AG10803 (cell line): ENCODE results near the gene POMP.

Source experiments
- DNase-seq: peaks from one replicate; pipeline ENCODE4 v3.0.0; 2010; ENCODE audit warnings: low read depth
- H3K4me3 ChIP-seq: 2 replicates; pipeline ENCODE4 v1.5.1; 2011; ENCODE audit warnings: mild to moderate bottlenecking, low read length, control low read depth
- CTCF ChIP-seq: conservative IDR thresholded peaks from 2 replicates; pipeline ENCODE4 v1.5.1; 2011; ENCODE audit warnings: mild to moderate bottlenecking, low read length, control low read depth, inconsistent platforms

POMP gene

DNA sequence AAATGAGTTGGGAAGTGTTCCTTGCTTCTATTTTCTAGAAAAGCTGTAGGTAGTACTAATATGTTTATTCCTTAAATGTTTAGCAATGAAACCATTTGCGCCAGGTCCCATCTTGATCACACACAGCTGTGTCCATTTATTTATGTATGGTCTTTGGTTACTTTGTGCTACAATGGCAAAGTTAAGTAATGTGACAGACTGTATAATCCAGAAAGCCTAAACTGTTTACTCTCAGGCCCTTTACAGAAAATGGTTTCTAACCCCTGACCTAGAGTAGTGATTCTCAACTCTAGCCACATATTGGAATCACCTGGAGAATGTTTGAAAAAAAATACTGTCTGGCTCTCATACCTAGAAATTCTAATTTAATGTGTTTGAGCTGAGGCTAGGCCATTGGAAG, 38.5 kb downstream of the POMP start:
- TF ChIP-seq CTCF, result no peak
- DNase-seq, result no peak
- H3K4me3 ChIP-seq, result no peak overlapping the region

DNA sequence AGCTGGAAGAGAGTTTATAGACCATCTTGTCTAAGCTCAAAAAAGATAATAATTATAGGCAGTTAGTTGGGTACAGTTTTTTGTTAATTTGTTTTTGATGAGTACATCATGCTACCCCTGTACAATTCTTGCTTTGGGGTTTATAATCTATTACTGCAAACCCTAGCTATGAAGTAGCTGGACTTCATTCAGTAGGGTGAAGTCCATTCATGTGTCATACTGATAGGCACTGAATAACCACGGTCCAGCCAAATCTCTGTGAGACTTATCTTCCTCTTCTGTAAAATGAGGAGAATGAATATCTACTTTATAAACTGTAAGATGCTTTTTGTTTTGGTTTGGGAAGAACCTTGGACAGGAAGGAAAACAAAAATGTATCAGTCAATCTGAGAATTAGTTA, 40.3 kb downstream of the POMP start:
- DNase-seq, result no peak
- H3K4me3 ChIP-seq, result no peak overlapping the region
- no peak for TF ChIP-seq CTCF

- H3K4me3 ChIP-seq, result no peak overlapping the region
- no peak for TF ChIP-seq CTCF
- no peak for DNase-seq
Observed at GRCh38 chr13:28704282-28704681, 45.4 kb downstream of the POMP start.

DNA sequence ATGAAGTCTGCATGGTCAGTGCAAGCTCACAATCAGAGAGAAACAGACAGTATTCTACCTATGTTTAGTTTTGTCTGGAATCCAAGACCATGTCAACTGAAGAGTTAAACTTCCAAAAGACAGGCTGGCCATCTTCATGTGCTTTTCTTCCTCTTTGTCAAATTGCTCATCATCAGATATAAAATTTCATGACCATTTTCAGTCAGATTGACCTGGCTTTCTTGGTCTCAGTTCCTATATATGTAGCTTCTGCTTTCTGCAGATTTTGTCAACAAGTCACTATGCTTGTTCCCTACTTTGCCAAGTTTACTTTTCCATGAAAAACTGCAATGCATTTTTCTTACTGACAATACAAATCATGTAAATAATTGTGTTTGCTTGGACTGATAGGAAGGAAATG, 46.0 kb downstream of the POMP start:
- no peak for DNase-seq
- TF ChIP-seq CTCF, result no peak
- no peak overlapping the region for H3K4me3 ChIP-seq

- TF ChIP-seq CTCF, result no peak
- no peak overlapping the region for H3K4me3 ChIP-seq
- peak; percentile 83 for DNase-seq
Observed at GRCh38 chr13:28705461-28706083, 46.6 kb downstream of the POMP start.

- peak; percentile 90 for DNase-seq
- no peak overlapping the region for H3K4me3 ChIP-seq
- TF ChIP-seq CTCF, result no peak
Observed at GRCh38 chr13:28707629-28708427, 48.9 kb downstream of the POMP start.

- no peak for TF ChIP-seq CTCF
- no peak for DNase-seq
- no peak overlapping the region for H3K4me3 ChIP-seq
Observed at GRCh38 chr13:28710161-28710560, 51.2 kb downstream of the POMP start.
